Measurements from ENCODE around the gene ALDH1A3.
A peak's percentile ranks its signal among the peaks of the same experiment; 100 is the strongest.

Gene ALDH1A3

DNA sequence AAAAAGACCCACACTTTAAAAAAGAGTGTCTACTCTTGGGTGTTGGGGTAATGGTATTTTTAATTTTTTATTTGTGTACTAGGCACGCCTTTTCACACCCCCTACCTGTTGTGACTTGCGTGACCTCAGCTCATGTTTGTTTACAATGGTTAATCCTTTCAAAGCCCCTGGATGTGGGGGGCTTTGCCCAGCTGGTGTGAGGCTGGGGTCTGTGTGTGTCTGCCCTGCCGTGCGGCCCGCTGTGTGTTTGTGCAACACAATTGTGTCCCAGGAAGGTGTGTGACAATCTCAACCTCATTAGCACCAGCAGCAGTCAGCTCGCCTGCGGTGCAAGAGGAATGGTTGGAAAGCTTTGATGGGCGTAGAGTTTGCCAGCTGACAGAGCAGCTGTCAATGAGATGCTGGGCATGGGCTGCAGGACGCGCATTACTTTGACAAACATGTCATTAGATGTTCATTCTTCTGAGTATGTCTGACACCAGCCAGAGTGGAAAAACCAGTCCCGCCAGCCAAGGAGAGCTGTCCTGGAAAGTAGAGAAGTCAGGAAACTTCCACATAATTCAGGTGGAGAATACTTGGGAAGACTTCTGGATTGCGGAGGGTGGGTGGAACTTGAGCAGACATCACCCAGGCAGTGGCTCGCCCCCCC lies 49.1 kb downstream of the ALDH1A3 start:
- no peaks in the 10 kb centered on the region for H3K36me3 ChIP-seq
- no peak for TF ChIP-seq Cebpa-rat (IDR thresholded peaks at IDR 0.05)
- H3K9ac ChIP-seq: no peak overlapping the region
- H3K4me3 ChIP-seq: no peak overlapping the region
- H4K20me1 ChIP-seq: no peaks in the 10 kb centered on the region
- no peaks in the 10 kb centered on the region for H3K9me3 ChIP-seq
- peak overlapping the region; percentile 91 for H3K4me2 ChIP-seq
- peaks cover 4% of the 10 kb centered on the region; the same call in 1 of the 2 replicates for H3K27me3 ChIP-seq
- H3K27ac ChIP-seq: peak overlapping the region; percentile 77
- peaks cover 74% of the 10 kb centered on the region for H3K4me1 ChIP-seq

DNA sequence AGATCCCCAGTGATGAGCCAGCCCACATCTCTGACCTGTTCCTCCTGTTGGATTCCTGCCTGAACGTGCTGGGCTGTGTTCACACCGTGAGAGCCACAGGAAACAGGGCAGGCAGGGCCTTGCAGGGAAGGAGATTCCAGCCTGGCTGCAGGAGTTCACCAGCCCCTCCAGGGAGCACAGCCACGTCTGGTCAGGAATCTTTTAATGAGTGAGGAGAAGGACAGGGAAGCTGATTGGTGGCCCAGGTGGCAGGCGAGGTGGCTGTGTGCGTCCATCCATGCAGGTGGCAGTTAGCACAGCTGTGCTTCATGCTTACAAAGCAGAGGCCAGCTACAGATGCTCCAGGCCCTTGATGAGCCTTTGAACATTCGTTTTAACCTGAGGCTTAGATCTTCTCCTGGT lies 50.0 kb downstream of the ALDH1A3 start:
- Histone ChIP-seq H3K4me2 (peak overlapping the region; percentile 91), H3K9me3 (no peaks in the 10 kb centered on the region), H3K27me3 (no peaks in the 10 kb centered on the region), H3K4me1 (peaks cover 78% of the 10 kb centered on the region), H3K4me3 (peak overlapping the region; percentile 19; the same call in 1 of the 2 replicates), H3K9ac (peak overlapping the region; percentile 43; the same call in 1 of the 2 replicates), H3K27ac (peak overlapping the region; percentile 77), H3K36me3 (no peaks in the 10 kb centered on the region), H4K20me1 (no peaks in the 10 kb centered on the region)
- no peak for TF ChIP-seq Cebpa-rat (IDR thresholded peaks at IDR 0.05)

DNA sequence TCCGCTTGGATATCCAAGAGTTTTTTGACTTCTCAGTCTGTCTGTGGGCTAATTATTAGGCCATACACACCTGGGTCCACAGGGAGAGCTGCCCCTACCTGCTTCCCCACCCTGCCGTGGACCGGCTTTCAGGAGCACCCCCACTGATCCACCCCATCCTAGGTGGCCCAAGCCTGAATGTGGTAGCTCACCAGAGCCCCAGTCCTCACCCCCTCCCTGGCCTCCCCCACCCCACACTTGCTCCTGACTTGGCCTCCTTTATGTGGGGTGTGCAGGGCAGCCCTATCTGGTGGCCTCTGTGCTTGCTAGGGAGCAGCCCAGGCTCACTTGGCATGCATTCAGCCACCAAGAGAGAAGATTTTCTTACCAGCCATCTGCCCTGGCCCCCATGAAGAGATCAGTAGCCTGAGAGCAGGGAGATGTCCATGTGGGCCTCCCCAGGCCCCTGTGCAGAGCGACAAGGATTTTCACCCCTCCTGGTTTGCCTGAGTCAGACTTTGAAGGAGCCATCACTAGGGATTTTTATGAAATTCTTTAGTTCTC lies 50.7 kb downstream of the ALDH1A3 start:
- Histone ChIP-seq H3K4me3 (peak overlapping the region; percentile 19; the same call in 1 of the 2 replicates), H3K4me2 (peak overlapping the region; percentile 91), H3K36me3 (no peaks in the 10 kb centered on the region), H3K4me1 (peaks cover 85% of the 10 kb centered on the region), H4K20me1 (no peaks in the 10 kb centered on the region), H3K9me3 (no peaks in the 10 kb centered on the region), H3K27ac (peak overlapping the region; percentile 77), H3K9ac (peak overlapping the region; percentile 43; the same call in 1 of the 2 replicates), H3K27me3 (no peaks in the 10 kb centered on the region)
- TF ChIP-seq Cebpa-rat (IDR thresholded peaks at IDR 0.05): no peak

DNA sequence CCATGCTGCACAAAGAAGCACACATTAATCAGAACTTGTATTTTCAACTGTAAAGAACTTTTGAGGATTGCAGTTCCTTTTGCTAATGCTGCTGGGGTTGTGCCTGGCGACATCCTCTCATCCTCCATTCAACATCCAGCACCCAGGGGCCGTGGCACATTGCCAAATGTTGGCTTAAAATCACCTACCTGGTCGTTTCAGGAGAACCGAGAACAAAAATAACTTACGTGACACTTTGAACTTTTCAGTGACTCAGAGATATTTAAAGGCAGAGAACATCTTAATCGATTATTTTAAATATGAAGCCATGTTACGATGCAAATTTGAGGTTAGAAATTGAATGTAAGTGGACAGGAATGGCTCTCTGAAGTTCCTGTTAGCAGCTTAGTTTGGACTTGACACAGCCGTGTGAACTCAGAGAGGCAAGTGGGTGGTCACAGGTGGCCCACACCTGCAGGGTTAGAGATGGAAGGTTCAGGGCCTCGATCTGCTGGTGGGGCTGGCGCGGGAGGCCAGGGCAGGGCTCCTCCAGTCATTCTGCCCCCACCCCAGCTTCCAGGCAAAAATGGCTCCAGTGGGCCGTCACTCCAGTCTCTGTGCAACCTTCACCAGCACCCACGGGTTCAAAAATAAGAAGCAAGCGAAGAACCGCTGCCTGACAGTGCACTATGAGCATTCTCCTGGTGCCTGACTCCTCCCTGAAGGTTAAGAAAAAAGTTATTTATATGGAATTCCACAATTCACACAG lies 51.7 kb downstream of the ALDH1A3 start:
- Histone ChIP-seq H3K4me1 (peaks cover 86% of the 10 kb centered on the region), H3K9ac (no peak overlapping the region), H3K4me3 (no peak overlapping the region), H3K36me3 (no peaks in the 10 kb centered on the region), H3K27ac (no peak overlapping the region), H3K9me3 (no peaks in the 10 kb centered on the region), H4K20me1 (no peaks in the 10 kb centered on the region), H3K27me3 (no peaks in the 10 kb centered on the region), H3K4me2 (peak overlapping the region; percentile 91)
- TF ChIP-seq Cebpa-rat (IDR thresholded peaks at IDR 0.05): no peak

GRCh38 chr15:100932676-100933348 lies 53.2 kb downstream of the ALDH1A3 start:
- Histone ChIP-seq H3K27me3 (no peaks in the 10 kb centered on the region), H3K4me2 (peak overlapping the region; percentile 49), H3K9me3 (no peaks in the 10 kb centered on the region), H3K36me3 (no peaks in the 10 kb centered on the region), H4K20me1 (no peaks in the 10 kb centered on the region), H3K4me1 (peaks cover 75% of the 10 kb centered on the region), H3K9ac (no peak overlapping the region), H3K27ac (no peak overlapping the region), H3K4me3 (no peak overlapping the region)
- no peak for TF ChIP-seq Cebpa-rat (IDR thresholded peaks at IDR 0.05)

DNA sequence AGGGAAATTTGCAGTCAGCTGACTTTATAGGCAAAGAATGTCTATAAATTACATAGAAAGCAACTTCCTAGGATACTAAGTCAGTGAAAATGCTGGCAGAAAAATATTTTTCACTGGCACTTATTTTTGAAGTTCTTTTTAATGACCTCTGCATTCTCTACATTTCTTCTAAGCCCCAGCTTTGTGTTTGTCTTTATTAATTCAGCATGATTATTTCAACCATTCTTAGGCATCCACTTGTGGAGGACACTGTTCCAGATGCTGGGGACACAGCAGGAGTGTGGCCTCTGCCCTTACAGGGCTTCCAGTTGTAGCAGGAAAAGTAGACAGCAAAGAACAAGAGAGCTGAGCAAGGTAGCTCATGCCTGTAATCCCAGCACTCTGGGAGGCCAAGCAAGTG lies 54.5 kb downstream of the ALDH1A3 start:
- Histone ChIP-seq H4K20me1 (no peaks in the 10 kb centered on the region), H3K27ac (no peak overlapping the region), H3K36me3 (no peaks in the 10 kb centered on the region), H3K4me3 (no peak overlapping the region), H3K27me3 (no peaks in the 10 kb centered on the region), H3K4me2 (peak overlapping the region; percentile 29), H3K9ac (no peak overlapping the region), H3K9me3 (no peaks in the 10 kb centered on the region), H3K4me1 (peaks cover 62% of the 10 kb centered on the region)
- no peak for TF ChIP-seq Cebpa-rat (IDR thresholded peaks at IDR 0.05)

DNA sequence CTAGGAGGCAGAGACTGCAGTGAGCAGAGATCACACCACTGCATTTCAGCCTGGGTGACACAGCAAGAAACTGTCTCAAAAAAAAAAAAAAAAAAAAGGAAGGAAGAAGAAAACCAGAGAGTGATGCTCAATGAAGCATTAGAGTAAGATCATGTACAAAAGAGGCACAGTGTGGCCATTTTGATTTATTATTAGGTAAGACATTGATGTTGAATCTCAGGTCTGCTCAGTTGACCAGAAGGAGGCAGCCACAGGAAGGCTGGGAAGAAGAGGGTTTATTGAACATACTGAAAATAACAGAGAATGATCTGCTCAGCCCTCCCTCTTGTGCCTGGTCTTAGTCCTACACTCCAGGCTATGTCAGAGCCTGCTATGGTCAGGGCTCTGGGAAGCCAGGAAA lies 55.1 kb downstream of the ALDH1A3 start:
- Histone ChIP-seq H3K36me3 (no peaks in the 10 kb centered on the region), H4K20me1 (no peaks in the 10 kb centered on the region), H3K4me3 (no peak overlapping the region), H3K9ac (no peak overlapping the region), H3K9me3 (no peaks in the 10 kb centered on the region), H3K4me1 (peaks cover 56% of the 10 kb centered on the region), H3K4me2 (peak overlapping the region; percentile 29), H3K27me3 (no peaks in the 10 kb centered on the region), H3K27ac (no peak overlapping the region)
- no peak for TF ChIP-seq Cebpa-rat (IDR thresholded peaks at IDR 0.05)

DNA sequence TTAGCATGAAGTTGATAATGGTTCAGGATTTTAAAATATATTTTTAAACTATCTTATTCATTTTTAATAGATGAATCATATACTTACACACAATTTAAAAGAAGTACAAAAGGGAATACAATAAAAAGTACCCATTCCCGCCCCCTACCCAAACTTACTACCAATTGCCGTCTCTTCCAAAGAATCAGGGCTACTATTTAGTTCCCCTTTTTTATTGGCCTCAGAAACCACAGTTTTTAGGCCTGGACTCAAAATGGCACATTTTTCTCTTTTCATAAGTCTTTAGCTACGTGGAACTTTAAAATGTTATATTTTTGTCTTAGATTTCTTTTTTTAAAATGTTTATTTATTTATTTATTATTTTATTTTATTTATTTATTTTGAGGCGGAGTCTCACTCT lies 57.5 kb downstream of the ALDH1A3 start:
- H3K4me2 ChIP-seq: no peak overlapping the region
- H3K4me3 ChIP-seq: no peak overlapping the region
- no peaks in the 10 kb centered on the region; the same call in 1 of the 2 replicates for H3K9me3 ChIP-seq
- no peak overlapping the region for H3K27ac ChIP-seq
- no peak for TF ChIP-seq Cebpa-rat (IDR thresholded peaks at IDR 0.05)
- peaks cover 47% of the 10 kb centered on the region for H3K4me1 ChIP-seq
- no peaks in the 10 kb centered on the region for H4K20me1 ChIP-seq
- no peaks in the 10 kb centered on the region for H3K36me3 ChIP-seq
- H3K27me3 ChIP-seq: no peaks in the 10 kb centered on the region
- H3K9ac ChIP-seq: no peak overlapping the region

- no peak for TF ChIP-seq Cebpa-rat (IDR thresholded peaks at IDR 0.05)
- Histone ChIP-seq H3K9ac (no peak overlapping the region), H3K4me3 (no peak overlapping the region)
Measured at GRCh38 chr15:100939791-100940190, 60.2 kb downstream of the ALDH1A3 start.

More at GRCh38 chr15:100939791-100940190, 60.2 kb downstream of the ALDH1A3 start:
- no peaks in the 10 kb centered on the region; the same call in 1 of the 2 replicates for H3K9me3 ChIP-seq
- no peaks in the 10 kb centered on the region for H3K27me3 ChIP-seq
- H3K4me1 ChIP-seq: peaks cover 42% of the 10 kb centered on the region
- no peaks in the 10 kb centered on the region for H4K20me1 ChIP-seq
- no peak overlapping the region for H3K4me2 ChIP-seq
- no peak overlapping the region for H3K27ac ChIP-seq
- H3K36me3 ChIP-seq: no peaks in the 10 kb centered on the region
